ENCODE measurements around the gene MTHFD2. TPM values are rescaled to one million over a fixed set of nuclear protein-coding genes. Genes with fewer than 3 reads are reported as not detected.

MTHFD2 gene
- total RNA-seq, 1 donor from 2014 or later = 293 TPM

GRCh38 chr2:74262681-74263080 lies 64.3 kb downstream of the MTHFD2 start:
- TF ChIP-seq, protein P1, sequence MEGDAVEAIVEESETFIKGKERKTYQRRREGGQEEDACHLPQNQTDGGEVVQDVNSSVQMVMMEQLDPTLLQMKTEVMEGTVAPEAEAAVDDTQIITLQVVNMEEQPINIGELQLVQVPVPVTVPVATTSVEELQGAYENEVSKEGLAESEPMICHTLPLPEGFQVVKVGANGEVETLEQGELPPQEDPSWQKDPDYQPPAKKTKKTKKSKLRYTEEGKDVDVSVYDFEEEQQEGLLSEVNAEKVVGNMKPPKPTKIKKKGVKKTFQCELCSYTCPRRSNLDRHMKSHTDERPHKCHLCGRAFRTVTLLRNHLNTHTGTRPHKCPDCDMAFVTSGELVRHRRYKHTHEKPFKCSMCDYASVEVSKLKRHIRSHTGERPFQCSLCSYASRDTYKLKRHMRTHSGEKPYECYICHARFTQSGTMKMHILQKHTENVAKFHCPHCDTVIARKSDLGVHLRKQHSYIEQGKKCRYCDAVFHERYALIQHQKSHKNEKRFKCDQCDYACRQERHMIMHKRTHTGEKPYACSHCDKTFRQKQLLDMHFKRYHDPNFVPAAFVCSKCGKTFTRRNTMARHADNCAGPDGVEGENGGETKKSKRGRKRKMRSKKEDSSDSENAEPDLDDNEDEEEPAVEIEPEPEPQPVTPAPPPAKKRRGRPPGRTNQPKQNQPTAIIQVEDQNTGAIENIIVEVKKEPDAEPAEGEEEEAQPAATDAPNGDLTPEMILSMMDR (IDR thresholded peaks at IDR 0.05; ENCODE audit: partially characterized antibody, unreplicated experiment) = no peak
- Mint-ChIP-seq H3K27me3 (ENCODE audit: unreplicated experiment) (no peaks in the 10 kb centered on the region), H3K4me3 (ENCODE audit: unreplicated experiment) (no peak overlapping the region), H3K4me1 (ENCODE audit: low read depth, unreplicated experiment) (peaks cover 1% of the 10 kb centered on the region), H3K9me3 (ENCODE audit: unreplicated experiment) (peaks cover 2% of the 10 kb centered on the region), H3K36me3 (ENCODE audit: unreplicated experiment) (no peaks in the 10 kb centered on the region), H3K27ac (ENCODE audit: unreplicated experiment) (no peak overlapping the region)
- DNase-seq = no peak

DNA sequence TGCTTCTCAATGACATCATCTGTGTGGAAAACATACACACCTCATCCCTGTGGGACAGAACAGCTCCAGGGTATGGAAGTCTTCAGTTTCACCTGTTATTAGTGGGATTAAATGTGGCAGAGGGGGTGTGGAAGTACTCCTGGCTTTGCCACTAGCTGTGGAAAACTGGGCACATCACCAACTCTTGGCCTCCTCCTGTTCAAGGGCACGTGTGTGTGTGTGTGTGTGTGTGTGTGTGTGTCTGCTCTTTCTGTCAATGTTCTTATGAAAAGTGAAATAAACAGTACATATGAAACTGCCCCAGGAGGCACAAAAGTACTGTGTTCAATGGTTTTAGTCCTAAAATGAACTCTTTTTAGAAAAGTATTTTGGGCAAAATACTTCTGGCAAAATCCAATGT lies 65.9 kb downstream of the MTHFD2 start:
- Mint-ChIP-seq H3K27me3 (ENCODE audit: unreplicated experiment) (no peaks in the 10 kb centered on the region), H3K36me3 (ENCODE audit: unreplicated experiment) (no peaks in the 10 kb centered on the region), H3K9me3 (ENCODE audit: unreplicated experiment) (peaks cover 2% of the 10 kb centered on the region), H3K4me1 (ENCODE audit: low read depth, unreplicated experiment) (peaks cover 1% of the 10 kb centered on the region), H3K4me3 (ENCODE audit: unreplicated experiment) (no peak overlapping the region), H3K27ac (ENCODE audit: unreplicated experiment) (no peak overlapping the region)
- no peak for DNase-seq
- TF ChIP-seq, protein P1 (IDR thresholded peaks at IDR 0.05; ENCODE audit: partially characterized antibody, unreplicated experiment) = no peak

GRCh38 chr2:74267068-74267467 lies 68.7 kb downstream of the MTHFD2 start:
- TF ChIP-seq, protein P1 (IDR thresholded peaks at IDR 0.05; ENCODE audit: partially characterized antibody, unreplicated experiment) = no peak

More at GRCh38 chr2:74267068-74267467, 68.7 kb downstream of the MTHFD2 start:
- no peaks in the 10 kb centered on the region for H3K4me1 Mint-ChIP-seq (ENCODE audit: low read depth, unreplicated experiment)
- H3K27me3 Mint-ChIP-seq (ENCODE audit: unreplicated experiment) = no peaks in the 10 kb centered on the region
- no peak overlapping the region for H3K27ac Mint-ChIP-seq (ENCODE audit: unreplicated experiment)
- no peak for DNase-seq
- no peaks in the 10 kb centered on the region for H3K9me3 Mint-ChIP-seq (ENCODE audit: unreplicated experiment)
- no peak overlapping the region for H3K4me3 Mint-ChIP-seq (ENCODE audit: unreplicated experiment)
- H3K36me3 Mint-ChIP-seq (ENCODE audit: unreplicated experiment) = no peaks in the 10 kb centered on the region

Other genes with a start within 250 kb of the MTHFD2 start
- gene TET3, start 213.7 kb upstream of the MTHFD2 start, total RNA-seq (ENCODE audit: unreplicated experiment) = 92.4 TPM
- gene BOLA3, start 50.7 kb upstream of the MTHFD2 start, total RNA-seq (ENCODE audit: unreplicated experiment) = 17.7 TPM
- 60.5 TPM for gene MOB1A, start 19.7 kb upstream of the MTHFD2 start, total RNA-seq (ENCODE audit: unreplicated experiment)
- gene SLC4A5, start 144.8 kb downstream of the MTHFD2 start, total RNA-seq (ENCODE audit: unreplicated experiment) = 8.2 TPM
- gene DCTN1, start 181.7 kb downstream of the MTHFD2 start, total RNA-seq (ENCODE audit: unreplicated experiment) = 832 TPM
- gene C2orf81, start 223.0 kb downstream of the MTHFD2 start, total RNA-seq (ENCODE audit: unreplicated experiment) = 3.7 TPM
- 29.5 TPM for gene WDR54, start 223.1 kb downstream of the MTHFD2 start, total RNA-seq (ENCODE audit: unreplicated experiment)
- gene RTKN, start 243.3 kb downstream of the MTHFD2 start, total RNA-seq (ENCODE audit: unreplicated experiment) = 88.7 TPM

All from glutamatergic neuron (in vitro differentiated cells).